DMS114 treated with DMSO at 0.1 percent for 48 hours (cell line): Measurements from ENCODE around the gene SPIRE1.
"Not testable (repeated sequence)": the region's sequence is repeated elsewhere in the genome, so short reads cannot be mapped to it uniquely, and the experiment has no call there.

Source experiments
- DNase-seq: peaks from one replicate; lab custom pipeline; 2025; ENCODE audit not compliant: unreplicated experiment; lab: John Stamatoyannopoulos, UW

Gene SPIRE1

DNA sequence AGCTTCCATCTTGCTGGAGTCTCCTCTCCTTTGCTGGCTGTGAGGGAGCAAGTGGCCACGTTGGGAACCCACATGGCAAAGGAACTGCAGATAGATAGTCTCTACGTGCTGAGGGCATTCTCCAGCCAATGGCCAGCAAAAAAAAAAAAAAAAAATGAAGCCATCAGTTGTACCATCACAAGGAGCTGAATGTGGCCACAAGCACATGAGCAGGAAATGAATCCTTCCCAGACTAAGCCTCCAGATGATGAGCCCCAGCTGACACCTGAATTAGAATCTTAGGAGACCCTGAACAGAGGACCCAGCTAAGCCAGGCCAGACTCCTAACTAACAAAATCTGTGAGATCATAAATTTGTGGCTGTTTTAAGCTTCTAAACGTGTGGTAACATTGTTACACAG lies 57.9 kb downstream of the SPIRE1 start:
- DNase-seq: no peak

DNA sequence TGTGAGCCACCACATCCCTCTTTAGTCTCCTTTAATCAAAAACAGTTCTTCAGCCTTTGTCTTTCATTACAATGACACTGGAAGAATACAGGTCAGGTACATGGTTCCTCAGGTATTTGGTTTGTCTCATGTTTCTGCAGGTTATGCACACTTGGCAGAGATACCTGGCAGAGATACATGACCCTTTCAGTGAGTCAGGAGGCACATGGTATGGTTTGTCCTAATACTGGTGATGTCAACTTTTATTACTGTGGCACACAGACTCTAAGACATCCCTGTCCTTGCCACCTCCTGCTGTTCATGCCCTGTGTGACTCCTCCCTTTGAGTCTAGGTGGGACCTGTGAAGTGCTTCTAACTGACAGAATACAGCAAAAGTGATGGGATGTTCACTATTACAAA lies 58.4 kb downstream of the SPIRE1 start:
- DNase-seq: no peak

DNA sequence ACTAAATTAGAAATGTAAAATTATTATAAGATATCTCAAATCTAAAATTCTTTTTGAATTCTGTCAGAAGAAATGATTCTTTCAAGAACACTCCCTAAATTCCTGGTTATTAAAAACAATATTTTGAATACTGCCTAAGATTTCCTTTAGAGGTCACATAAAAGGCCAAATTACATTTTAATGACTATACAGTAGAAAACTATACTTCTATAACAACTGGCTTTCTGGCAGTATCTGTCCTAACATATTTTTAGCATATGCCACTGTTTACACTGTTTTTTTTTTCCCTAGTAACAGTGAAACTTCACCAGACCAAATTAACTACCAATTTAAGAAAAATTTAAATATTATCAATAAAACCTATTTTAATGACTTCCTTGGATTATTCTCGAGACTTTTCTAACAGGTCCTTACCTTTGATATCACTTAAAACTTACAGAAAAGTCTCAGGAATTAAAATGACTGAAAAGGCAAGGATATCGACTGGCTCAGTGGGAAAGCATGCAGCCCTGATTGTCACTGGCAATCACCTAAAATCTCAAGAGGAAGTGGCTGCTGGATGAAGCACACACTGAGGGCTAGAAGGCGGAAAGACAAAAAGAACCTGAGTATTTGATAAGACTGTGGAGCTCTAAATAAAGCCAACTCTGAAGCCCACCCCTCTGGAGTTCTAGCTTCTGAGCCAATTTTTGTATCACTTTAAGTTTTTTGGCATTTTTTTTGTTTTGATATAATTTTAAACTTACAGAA lies 59.6 kb downstream of the SPIRE1 start:
- no peak for DNase-seq

DNA sequence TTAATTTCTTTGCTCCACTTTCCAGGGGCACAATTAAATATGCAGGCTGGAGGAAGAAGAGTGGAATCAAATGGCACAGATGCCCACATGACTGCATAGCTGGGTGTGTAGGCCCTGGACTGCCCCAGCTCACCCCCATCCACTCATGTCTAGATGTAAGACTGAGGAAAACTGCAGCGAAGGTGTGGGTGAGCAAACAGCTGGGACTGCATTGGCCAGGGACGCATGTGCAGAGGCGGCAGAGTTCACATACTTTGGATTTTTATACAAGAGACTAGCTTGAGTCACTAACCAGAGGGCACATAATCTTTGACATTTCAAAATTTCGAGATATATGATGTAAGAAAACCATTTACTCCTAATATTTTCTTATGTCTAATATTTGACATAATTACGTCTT lies 60.1 kb downstream of the SPIRE1 start:
- no peak for DNase-seq

DNA sequence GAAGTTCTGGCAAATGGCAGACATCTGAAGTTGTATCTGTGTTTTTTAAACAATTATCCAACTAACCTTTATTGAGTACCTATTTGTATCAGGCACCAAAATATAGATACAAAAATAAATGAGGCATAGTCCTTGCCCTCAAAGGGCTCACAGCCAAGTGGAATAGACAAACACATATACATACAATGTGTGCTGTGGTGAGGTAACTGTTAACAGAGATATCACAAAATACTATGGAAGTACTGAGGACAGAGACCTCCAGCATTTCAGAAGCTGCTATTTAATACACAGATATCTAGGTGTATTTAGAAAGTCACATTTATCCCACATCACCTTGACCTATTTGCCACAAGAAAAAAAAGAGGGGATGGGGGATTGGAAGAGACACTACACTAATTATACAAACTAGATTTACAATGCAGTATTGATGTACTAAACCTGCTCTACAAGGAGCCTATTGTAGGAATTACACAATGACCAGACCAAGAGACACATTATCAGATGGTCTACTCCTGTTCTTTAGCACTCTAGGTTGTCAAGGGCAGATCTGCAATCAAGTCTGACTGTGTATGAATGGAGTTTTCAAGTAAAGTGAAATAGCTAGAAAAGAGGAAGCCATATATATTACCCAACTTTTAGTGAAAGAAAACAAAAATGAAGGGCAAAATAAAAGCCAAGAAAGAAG lies 62.2 kb downstream of the SPIRE1 start:
- DNase-seq: no peak

DNA sequence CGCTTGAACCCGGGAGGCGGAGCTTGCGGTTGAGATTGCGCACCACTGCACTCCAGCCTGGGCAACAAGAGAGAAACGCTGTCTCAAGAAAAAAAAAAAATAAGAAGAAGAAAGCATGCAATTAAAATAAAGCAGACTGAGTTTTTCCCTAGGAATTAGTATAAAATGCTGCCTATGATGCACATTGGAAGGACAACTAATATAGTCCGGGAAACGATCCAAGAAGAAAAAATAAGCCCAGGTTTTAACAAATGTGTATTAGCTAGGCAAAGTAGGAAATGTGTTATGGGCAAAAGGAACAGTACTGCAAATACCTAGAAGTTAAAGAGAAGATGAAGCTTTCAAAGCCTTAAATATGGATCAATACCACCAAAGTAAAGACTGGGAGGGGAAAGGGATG lies 64.0 kb downstream of the SPIRE1 start:
- no peak for DNase-seq

DNA sequence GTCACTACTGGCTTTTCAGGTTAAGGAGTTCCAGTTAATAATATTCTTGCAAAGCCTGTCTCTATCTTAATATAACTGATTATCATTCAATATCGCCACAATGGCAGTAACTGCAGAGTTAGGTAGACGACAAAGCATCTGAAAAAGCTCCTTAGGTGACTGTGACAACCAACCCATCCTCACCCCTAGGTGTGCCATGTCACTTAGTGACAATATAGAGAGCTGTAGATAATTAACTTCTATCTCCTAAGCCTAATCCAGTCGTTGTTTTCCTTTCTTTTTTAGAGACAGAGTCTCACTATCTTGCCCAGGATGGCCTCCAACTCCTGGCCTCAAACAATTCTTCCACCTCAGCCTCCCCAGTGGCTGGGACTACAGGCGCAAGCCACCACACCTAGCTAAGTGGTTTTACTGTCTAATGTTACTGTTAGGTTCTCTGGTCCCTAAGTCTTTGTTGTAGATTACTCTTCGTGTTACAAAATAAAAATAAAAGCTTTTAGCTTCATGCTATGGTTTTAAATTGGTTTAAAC lies 65.2 kb downstream of the SPIRE1 start:
- DNase-seq: no peak

GRCh38 chr18:12589448-12589847 lies 68.5 kb downstream of the SPIRE1 start:
- no peak for DNase-seq

DNA sequence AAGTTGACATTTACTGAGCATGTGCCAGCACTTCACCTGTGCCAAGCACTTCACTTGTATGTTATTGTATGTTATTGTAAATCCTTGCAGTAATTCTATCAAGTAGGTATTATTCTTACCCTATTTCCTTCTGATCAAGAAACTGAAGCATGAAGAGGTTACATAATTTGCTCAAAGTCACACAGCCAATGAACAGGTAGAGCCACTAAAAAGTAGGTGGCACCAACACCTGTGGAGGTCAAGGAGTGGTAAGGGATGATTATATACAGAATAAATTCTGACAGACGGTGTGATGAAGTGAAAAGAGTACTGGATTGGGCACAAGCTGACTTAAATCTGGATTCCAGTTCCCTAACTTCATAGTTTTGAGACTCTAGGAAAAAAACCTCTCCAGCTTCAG lies 71.0 kb downstream of the SPIRE1 start:
- DNase-seq: no peak

GRCh38 chr18:12585218-12585617 lies 72.7 kb downstream of the SPIRE1 start:
- no peak for DNase-seq

- DNase-seq: no peak
Observed at GRCh38 chr18:12580630-12581342, 77.1 kb downstream of the SPIRE1 start.

DNA sequence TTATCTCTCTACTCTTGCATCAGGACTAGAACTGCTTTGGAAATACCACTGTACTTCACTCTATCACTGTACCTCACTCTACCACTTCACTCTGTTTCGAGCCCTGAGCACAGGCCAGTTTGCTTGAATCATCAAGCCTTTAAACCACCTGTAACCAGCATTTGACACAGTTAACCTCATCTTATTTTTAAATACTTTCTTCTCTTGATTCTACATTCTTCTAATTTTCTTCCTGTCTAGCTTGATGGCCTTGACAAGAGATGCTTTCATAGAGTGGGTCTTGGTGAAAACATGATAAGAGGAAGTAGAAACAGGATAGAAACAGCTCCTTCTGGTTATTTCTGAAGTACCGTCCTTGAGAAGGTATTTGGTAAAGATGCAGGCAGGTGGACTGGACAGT lies 78.1 kb downstream of the SPIRE1 start:
- DNase-seq: no peak

DNA sequence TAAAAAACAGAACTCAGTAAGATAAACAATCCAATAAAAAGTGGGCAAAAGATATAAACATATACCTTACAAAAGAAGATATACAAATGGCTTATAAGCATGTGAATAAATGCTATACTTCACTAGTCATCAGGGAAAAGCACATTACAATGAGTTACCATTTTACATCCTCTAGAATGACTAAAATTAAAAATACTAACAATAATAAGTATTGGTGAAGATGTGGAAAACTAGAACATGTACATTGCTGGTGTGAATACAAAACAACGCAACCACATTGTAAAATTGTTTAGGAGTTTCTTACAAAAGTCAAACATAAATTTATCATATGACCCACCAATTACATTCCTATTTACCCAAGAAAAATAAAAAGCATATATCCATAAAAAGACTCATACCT lies 80.1 kb downstream of the SPIRE1 start:
- no peak for DNase-seq

DNA sequence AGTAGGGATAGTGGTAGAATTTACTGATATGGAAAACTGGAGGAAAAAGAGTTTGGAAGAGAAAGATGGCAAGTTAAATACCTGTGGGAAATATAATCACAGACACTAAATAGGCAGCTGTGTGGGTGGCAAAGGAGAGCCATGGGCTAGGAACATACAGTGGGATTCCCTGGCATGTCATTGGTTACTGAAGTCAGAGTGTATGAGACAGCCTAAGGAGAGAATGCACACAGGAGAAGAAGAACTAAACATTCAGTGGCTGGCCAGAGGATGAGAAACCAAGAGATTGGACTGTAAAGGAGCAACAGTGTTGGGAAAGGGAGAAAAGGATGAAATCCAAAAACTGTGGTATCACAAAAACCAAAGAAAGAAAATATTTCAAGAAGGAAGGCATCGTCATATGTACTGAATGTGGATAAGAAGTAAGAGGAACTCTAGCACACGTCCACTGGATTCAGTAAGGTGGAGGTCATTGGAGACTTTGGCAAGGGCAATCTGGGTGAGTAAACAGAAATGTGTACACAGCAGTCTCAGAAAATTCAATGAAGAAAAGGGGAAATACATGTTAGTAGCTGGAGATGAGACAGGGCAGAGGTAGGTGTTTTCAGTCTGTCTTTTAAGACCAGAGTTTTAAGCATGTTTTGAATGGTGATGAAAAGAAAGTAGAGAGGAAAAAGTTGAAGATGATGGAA lies 83.3 kb downstream of the SPIRE1 start:
- DNase-seq: no peak

GRCh38 chr18:12571630-12572029 lies 86.3 kb downstream of the SPIRE1 start:
- DNase-seq: no peak

DNA sequence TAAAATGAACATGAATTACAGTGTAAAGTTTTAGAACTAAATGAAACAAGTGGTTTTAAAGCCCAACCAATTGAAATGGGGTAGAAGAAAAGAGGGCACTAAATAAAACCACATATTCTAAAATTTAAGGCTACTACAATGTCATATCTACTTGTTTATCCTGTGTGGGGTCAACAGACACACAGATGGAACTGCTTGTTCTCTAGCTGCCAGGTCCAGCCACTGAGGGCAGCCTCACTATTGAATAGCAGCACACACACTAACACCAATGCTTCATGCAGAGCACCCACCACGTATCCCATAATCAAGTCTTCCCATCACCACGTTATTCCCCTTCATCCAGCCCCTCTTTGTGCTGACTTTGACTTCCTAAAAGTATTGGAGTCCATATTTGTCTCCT lies 88.1 kb downstream of the SPIRE1 start:
- no peak for DNase-seq

- no peak for DNase-seq
Observed at GRCh38 chr18:12567849-12568248, 90.1 kb downstream of the SPIRE1 start.

DNA sequence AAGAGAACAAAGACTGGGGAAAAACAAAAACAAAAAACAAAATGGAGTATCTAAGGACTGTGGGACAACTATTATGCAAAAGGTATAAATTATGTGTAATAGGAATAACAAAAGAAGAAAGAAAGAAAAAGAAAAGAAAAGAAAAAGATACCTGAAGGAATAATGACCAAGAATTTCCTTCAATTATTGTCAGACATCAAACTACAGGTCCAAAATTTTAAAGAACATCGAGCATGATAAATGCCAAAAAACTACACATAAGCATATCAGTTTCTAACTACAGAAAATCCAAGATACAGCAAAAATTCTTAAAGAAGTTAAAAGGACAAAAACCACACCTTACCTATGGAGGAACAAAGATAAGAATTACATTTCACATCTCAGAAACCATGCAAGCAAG lies 93.0 kb downstream of the SPIRE1 start:
- DNase-seq: no peak

DNA sequence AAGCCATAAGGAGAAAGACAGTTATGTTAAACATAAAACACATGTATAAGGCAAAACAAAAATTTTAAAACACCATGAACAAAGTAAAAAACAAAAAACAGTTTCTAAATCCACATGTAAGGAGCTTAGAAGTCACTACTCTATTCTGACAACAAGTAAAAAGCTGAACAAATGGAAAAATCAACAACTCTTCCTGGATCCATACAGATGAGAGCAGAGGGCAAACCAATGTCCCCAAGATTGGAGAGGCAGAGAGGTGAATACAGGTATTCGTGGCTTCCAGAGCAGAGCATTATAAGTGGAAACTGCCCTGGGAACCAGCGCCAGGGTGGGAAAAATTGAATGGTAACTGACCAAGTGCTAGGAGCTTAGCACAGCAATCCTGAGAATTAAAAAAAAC lies 93.5 kb downstream of the SPIRE1 start:
- no peak for DNase-seq

DNA sequence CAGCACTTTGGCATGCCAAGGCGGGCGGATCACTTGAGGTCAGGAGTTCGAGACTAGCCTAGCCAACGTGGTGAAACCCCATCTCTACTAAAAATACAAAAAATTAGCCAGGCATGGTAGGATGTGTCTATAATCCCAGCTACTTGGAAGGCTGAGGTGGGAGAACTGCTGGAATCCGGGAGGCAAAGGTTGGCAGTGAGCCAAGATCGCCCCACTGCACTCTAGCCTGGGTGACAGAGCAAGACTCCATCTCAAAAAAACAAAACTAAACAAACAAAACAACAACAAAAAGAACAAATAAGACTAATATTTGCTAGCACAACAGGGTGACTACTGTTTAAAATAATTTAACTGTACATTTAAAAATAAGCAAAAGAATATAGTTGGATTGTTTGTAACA lies 97.3 kb downstream of the SPIRE1 start:
- not testable (repeated sequence) for DNase-seq

DNA sequence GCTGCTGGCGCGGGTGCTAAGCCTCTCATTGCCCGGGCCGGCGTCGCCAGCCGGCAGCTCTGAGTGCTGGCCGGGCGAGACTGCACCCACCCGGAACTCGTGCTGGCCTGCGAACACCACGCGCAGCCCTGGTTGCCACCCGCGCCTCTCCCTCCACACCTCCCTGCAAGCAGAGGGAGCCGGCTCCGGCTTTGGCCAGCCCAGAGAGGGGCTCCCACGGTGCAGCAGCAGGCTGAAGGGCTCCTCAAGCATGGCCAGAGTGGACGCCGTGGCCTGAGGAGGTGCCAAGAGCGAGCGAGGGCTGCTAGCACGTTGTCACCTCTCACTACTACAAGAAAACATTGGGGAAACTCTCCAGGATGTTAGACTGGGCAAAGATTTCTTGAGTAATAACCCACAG lies 98.6 kb downstream of the SPIRE1 start:
- DNase-seq: no peak
